SH-SY5Y (cell line): ENCODE data around the gene ARFGAP1.

Source experiments
- GATA2 ChIP-seq: IDR thresholded peaks from 2 replicates; pipeline ENCODE4 v1.6.1; 2011; ENCODE audit warnings: mild to moderate bottlenecking, low read depth, low read length
- GATA3 ChIP-seq: IDR thresholded peaks from 2 replicates; pipeline ENCODE4 v1.6.1; 2011; ENCODE audit warnings: low read depth, mild to moderate bottlenecking, low read length, moderate library complexity

- no peak for TF ChIP-seq GATA3
- no peak for TF ChIP-seq GATA2
These were observed 8.6 kb upstream of the ARFGAP1 start for GRCh38 chr20:63264000-63264399.
